Psoas muscle (tissue), 8 donors: ENCODE data around the gene CDC42BPB. TPM values are rescaled to one million over a fixed set of nuclear protein-coding genes. Genes with fewer than 3 reads are reported as not detected.

Experiments
- ATAC-seq, 4 donors: fragments of 200-7000 bp; cut with Tn5 transposase; one replicate each; pipeline ENCODE4 v1.9.1; 2020; ENCODE audit warnings: moderate library complexity in 3 of 4, mild to moderate bottlenecking in 2 of 4
- DNase-seq, 2 donors: peaks; one replicate each; pipeline ENCODE4 v3.0.0-alpha.2; 2020
- H3K27ac ChIP-seq: fragments of 200-600 bp; one replicate; pipeline ENCODE4 v1.8.0; 2022
- H3K27me3 ChIP-seq, 3 donors: fragments of 200-600 bp in 1 of 3; one replicate each; pipeline versions ENCODE4 v1.6.1 to v1.8.0; 2013 to 2022; ENCODE audit warnings: low read length in 2 of 3, mild to moderate bottlenecking in 2 of 3, moderate library complexity in 1 of 3; ENCODE audit not compliant: insufficient read depth in 3 of 3
- H3K36me3 ChIP-seq, 2 donors: fragments of 200-600 bp in 1 of 2; one replicate each; pipeline versions ENCODE4 v1.6.1 to v1.8.0; 2013 to 2022; ENCODE audit warnings: low read depth in 1 of 2, mild to moderate bottlenecking in 1 of 2, moderate library complexity in 1 of 2; ENCODE audit not compliant: insufficient read depth in 1 of 2
- H3K4me1 ChIP-seq: fragments of 200-600 bp; one replicate; pipeline ENCODE4 v1.8.0; 2022
- H3K4me3 ChIP-seq: fragments of 200-600 bp; one replicate; pipeline ENCODE4 v1.8.0; 2022; ENCODE audit warnings: mild to moderate bottlenecking
- H3K9me3 ChIP-seq: fragments of 200-600 bp; one replicate; pipeline ENCODE4 v1.8.0; 2022
- WGBS, 3 donors: extraction: QIAGEN DNeasy Blood & Tissue Kit; methylation state at CpG; one replicate each; pipeline versions ENCODE4 v1.1.6 to v1.1.7; 2013; 5-methylcytosine and 5-hydroxymethylcytosine counted together
- intact Hi-C, 2 donors: fragments of 100-400 bp; cut with DNase I; formaldehyde crosslinking; loops; one replicate each; pipeline versions ENCODE4 v1.11.0 to v1.14.2; 2022
- polyA plus RNA-seq, 3 donors: library from polyadenylated mRNA; stranded (reverse); fragments of 200-250 nt; gene quantifications; one replicate each; pipeline ENCODE4 v1.2.3, GENCODE V29; 2013
- total RNA-seq, 4 donors: library from RNA; stranded (reverse); fragmentation: NEBNext Ultra II Directional in 2 of 4; extraction: Animal tissue kit (Norgen Biotek cat#: 25700) in 2 of 4; gene quantifications; one replicate each; pipeline versions ENCODE4 v1.2.1 to v1.2.4, GENCODE V29; 2021 to 2023
- TF ChIP-seq, protein P1 (sequence below): fragments of 200-600 bp; IDR thresholded peaks from one replicate; pipeline ENCODE4 v1.8.0; 2022; ENCODE audit warnings: antibody characterized with exemption
- donor health status: healthy with polysubstance abuse.
- donor health status: DM: no; HTN: no; CAD: no; lungs with moderate emphysema.
- donor health status: Bipolar disorder and iron deficiency.
- donor health status: healthy.
- donor health status: DM: yes; HTN: yes; CAD: no.
- donor health status: DM: no; HTN: no; CAD: no.
- donor health status: DM: no; HTN: no; CAD: no.
- donor health status: DM: yes; HTN: yes; CAD: no.

Gene CDC42BPB
- total and polyA plus RNA-seq, 7 donors: 20.2 to 57.4 (median 40.0) TPM

GRCh38 chr14:103094406-103095209 is 37.3 kb upstream of the CDC42BPB start, which contains the start of gene EXOC3L4:
TSS of gene EXOC3L4 (plus strand) at chr14:103094725. CDS start at chr14:103100220, 5,495 bp downstream.
- TF ChIP-seq, protein P1, sequence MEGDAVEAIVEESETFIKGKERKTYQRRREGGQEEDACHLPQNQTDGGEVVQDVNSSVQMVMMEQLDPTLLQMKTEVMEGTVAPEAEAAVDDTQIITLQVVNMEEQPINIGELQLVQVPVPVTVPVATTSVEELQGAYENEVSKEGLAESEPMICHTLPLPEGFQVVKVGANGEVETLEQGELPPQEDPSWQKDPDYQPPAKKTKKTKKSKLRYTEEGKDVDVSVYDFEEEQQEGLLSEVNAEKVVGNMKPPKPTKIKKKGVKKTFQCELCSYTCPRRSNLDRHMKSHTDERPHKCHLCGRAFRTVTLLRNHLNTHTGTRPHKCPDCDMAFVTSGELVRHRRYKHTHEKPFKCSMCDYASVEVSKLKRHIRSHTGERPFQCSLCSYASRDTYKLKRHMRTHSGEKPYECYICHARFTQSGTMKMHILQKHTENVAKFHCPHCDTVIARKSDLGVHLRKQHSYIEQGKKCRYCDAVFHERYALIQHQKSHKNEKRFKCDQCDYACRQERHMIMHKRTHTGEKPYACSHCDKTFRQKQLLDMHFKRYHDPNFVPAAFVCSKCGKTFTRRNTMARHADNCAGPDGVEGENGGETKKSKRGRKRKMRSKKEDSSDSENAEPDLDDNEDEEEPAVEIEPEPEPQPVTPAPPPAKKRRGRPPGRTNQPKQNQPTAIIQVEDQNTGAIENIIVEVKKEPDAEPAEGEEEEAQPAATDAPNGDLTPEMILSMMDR: no peak
- Histone ChIP-seq H3K36me3 (no peaks in the 10 kb centered on the region), H3K9me3 (peaks cover 4% of the 10 kb centered on the region), H3K4me3 (no peak within 1 kb of the TSS), H3K27ac (no peak within 1 kb of the TSS), H3K4me1 (no peaks in the 10 kb centered on the region), H3K27me3 (peaks cover 0 to 12% (median 4%) of the 10 kb centered on the region in 3 donors)
- no peak for ATAC-seq
- WGBS, 3 donors: 47 to 63% (median 59%) methylated on average over 19 to 23 of the region's 23 CpGs
- intact Hi-C loops: loop anchor here in 1 of 2 donors (5.0 kb wide), 1 partner anchor 133 kb away; no protein-coding TSS in a partner anchor
- DNase-seq: no peak

GRCh38 chr14:103093856-103094405 is 36.6 kb upstream of the CDC42BPB start:
- 74 to 81% (median 75%) methylated on average over 11 to 13 of the region's 13 CpGs for WGBS, 3 donors
- Histone ChIP-seq H3K9me3 (peaks cover 4% of the 10 kb centered on the region), H3K27me3 (peaks cover 0 to 8% (median 2%) of the 10 kb centered on the region in 3 donors), H3K27ac (no peak overlapping the region), H3K4me1 (no peaks in the 10 kb centered on the region), H3K4me3 (no peak overlapping the region), H3K36me3 (no peaks in the 10 kb centered on the region)
- TF ChIP-seq, protein P1: no peak
- intact Hi-C loops: loop anchor here in 1 of 2 donors (5.0 kb wide), 1 partner anchor 133 kb away; no protein-coding TSS in a partner anchor
- DNase-seq: no peak
- ATAC-seq: no peak

DNA sequence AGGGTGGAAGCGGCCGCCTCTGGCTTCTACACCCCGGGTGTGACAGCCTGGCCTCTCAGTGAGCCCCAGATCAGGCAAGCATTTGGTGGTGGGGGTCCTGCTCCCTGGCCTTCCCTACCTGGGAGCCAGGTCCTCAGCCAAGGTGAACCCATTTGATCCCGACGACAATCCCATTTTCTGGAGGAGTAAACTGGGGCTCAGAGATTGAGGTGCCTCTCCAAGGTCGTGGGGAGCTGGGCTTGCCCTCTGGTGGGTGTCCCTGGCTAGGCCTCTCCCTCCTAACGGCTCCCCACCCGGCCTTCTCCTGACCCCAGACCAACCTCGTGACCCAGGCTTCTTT is 34.5 kb upstream of the CDC42BPB start:
- no peaks in the 10 kb centered on the region for H3K4me1 ChIP-seq
- no peak for ATAC-seq
- H3K9me3 ChIP-seq: peaks cover 4% of the 10 kb centered on the region
- WGBS, 3 donors: 56 to 68% (median 68%) methylated on average over 8 to 9 of the region's 9 CpGs
- H3K4me3 ChIP-seq: peak overlapping the region; percentile 68
- TF ChIP-seq, protein P1: no peak
- no peak for DNase-seq
- intact Hi-C loops: loop anchor here in 1 of 2 donors (5.0 kb wide), 1 partner anchor 135 kb away; no protein-coding TSS in a partner anchor
- H3K36me3 ChIP-seq: no peaks in the 10 kb centered on the region
- no peak overlapping the region for H3K27ac ChIP-seq
- peaks cover 0 to 2% (median 1%) of the 10 kb centered on the region in 3 donors for H3K27me3 ChIP-seq

DNA sequence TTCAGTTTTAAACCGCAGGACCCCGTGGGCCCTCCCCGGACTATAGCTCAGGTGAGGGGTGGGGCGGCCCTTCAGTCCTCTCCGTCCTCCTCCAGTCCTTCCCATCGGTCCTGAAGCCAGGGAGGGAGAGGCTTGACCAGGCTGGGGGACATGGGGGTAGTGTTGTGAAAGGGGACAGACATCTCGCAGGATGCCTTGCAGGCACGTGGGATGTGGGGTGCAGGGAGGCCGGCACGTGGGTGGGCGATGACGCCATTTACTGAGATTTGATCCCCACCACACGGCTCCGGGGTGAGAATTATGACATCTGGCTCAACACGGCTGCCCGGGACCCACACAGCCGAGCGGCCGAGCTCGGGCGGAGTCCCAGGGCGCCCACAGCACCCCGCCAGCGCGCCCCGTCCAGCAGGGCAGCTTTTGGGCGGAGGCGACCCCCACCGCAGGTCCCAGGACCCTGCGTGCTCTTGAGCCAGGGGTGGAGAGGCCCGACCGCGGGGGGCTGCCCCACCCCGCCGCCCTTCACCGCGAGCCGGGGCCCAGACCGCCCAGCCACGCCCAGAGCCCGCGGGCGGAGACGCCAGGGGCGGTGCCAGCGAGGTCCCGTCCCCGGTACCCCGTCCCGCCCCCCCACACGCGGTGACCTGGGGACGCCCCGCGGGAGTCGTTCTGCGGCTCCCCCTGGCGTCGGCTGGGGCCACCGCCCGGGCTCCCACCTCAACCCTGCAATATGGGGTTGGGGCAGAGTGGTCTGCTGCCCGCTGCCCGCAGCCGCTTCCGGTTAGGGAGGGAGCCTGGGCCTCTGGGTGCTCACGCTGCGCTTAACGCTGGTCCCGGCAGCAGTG is 33.9 kb upstream of the CDC42BPB start:
- intact Hi-C loops: loop anchor here in 1 of 2 donors (5.0 kb wide), 1 partner anchor 136 kb away; no protein-coding TSS in a partner anchor
- peaks cover 4% of the 10 kb centered on the region for H3K9me3 ChIP-seq
- TF ChIP-seq, protein P1: peak; percentile 35
- H3K27ac ChIP-seq: no peak overlapping the region
- peaks cover 0 to 7% (median 2%) of the 10 kb centered on the region in 3 donors for H3K27me3 ChIP-seq
- H3K36me3 ChIP-seq: no peaks in the 10 kb centered on the region
- peak overlapping the region; percentile 68 for H3K4me3 ChIP-seq
- peak; percentile 48 to 85 (median 72) for ATAC-seq
- peak; percentile 63 to 74 for DNase-seq
- H3K4me1 ChIP-seq: no peaks in the 10 kb centered on the region
- WGBS, 3 donors: 6 to 10% (median 8%) methylated on average over 53 to 68 of the region's 69 CpGs
